ENCODE measurements around the gene SOX3. TPM values are rescaled to one million over a fixed set of nuclear protein-coding genes. Genes with fewer than 3 reads are reported as not detected.

Gene SOX3
- total and polyA plus RNA-seq, 2 of the 13 experiments (the other 11 are each of a cell fraction or from before 2014, with no cell fraction given): not detected

DNA sequence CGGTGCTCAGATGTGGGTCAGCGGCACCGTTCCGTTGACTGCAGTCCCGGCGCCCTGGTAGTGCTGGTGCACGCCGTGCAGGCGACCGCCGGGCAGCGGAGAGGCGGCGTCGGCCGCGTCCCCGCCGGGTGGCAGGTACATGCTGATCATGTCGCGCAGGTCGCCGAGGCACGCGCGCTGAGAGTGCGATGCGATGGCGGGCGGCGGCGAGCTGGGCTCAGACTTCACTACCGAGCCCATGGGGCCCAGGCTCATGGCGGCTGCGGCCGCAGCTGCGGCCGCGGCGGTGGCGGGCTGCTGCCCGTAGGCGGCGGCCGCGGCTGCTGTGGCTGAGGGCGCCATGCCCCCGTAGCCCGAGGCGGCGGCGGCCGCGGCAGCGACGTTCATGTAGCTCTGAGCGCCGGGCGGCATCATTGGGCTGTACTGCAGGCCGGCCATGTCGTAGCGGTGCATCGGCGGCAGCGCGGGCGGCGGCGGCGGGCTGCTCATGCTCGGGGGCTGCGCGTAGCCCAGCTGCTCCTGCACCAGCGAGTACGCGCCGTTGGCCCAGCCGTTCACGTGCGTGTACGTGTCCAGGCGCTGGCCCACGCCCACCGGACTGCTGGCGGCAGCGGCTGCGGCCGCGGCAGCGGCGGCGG lies 1.0 kb downstream of the SOX3 start:
- no peak overlapping the region for H2AFZ ChIP-seq (ENCODE audit: low read length)
- H3K4me2 ChIP-seq (ENCODE audit: low read depth, low read length): no peak overlapping the region
- no peaks in the 10 kb centered on the region for H4K20me1 ChIP-seq (ENCODE audit: insufficient read depth, low read length)
- no peak overlapping the region for H3K27ac ChIP-seq (ENCODE audit: extremely low read length, insufficient read depth, low read length)
- no TSS peak for BruUV-seq (replicated peaks)
- no peak overlapping the region for H3K9ac ChIP-seq (ENCODE audit: insufficient read depth, low read depth, low read length)
- no peaks in the 10 kb centered on the region for H3K4me1 ChIP-seq (ENCODE audit: insufficient read depth, low read length)
- FAIRE-seq (no peak), ATAC-seq (no peak), DNase-seq (ENCODE audit: low spot score) (no peak)
- WGBS (ENCODE audit: low lambda C conversion rate): no CpG with 5 or more reads among the region's 92 CpGs
- ChIA-PET POLR2A (no interaction called here), CTCF (ENCODE audit: low intra/inter-chr PET ratio, low total read pairs) (no interaction called here)
- intact Hi-C loops (cut with micrococcal nuclease; ENCODE audit: unreplicated experiment) (no loop called here), in situ Hi-C loops (cut with HindIII; ENCODE audit: extremely low pct_ligation_motif_present, low pct_unique_long_range_greater_than_20kb) (no loop called here)
- no peaks in the 10 kb centered on the region for H3K9me3 ChIP-seq (ENCODE audit: low read length)
- H3K4me3 ChIP-seq (replicated peaks in 1 of 3; ENCODE audit: insufficient read depth in 1 of 3, low read depth in 2 of 3, low read length in 3 of 3): no peak overlapping the region
- H3K79me2 ChIP-seq (ENCODE audit: insufficient read depth, low read length): no peaks in the 10 kb centered on the region
- TF ChIP-seq SYNCRIP (IDR thresholded peaks at IDR 0.05; ENCODE audit: insufficient read depth, low read depth, low read length): no peak
- no peak for TF ChIP-seq ZNF251 (CRISPR knock-in tag; IDR thresholded peaks at IDR 0.05)
- no peak for TF ChIP-seq ZNF138 (CRISPR knock-in tag; IDR thresholded peaks at IDR 0.05; ENCODE audit: low read depth)
- TF ChIP-seq, protein P1, sequence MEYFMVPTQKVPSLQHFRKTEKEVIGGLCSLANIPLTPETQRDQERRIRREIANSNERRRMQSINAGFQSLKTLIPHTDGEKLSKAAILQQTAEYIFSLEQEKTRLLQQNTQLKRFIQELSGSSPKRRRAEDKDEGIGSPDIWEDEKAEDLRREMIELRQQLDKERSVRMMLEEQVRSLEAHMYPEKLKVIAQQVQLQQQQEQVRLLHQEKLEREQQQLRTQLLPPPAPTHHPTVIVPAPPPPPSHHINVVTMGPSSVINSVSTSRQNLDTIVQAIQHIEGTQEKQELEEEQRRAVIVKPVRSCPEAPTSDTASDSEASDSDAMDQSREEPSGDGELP (IDR thresholded peaks at IDR 0.05; ENCODE audit: borderline replicate concordance, low read depth): no peak
- TF ChIP-seq, protein P2, sequence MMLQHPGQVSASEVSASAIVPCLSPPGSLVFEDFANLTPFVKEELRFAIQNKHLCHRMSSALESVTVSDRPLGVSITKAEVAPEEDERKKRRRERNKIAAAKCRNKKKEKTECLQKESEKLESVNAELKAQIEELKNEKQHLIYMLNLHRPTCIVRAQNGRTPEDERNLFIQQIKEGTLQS (CRISPR knock-in tag; IDR thresholded peaks at IDR 0.05): no peak
- H3K27me3 ChIP-seq (ENCODE audit: control insufficient read depth in 1 of 2, insufficient read depth in 2 of 2, low read length in 2 of 2): no peaks in the 10 kb centered on the region; a peak in 2 of 5 replicates
- no peaks in the 10 kb centered on the region for H3K36me3 ChIP-seq (replicated peaks in 1 of 2; ENCODE audit: control insufficient read depth in 1 of 2, insufficient read depth in 2 of 2, low read length in 2 of 2)

DNA sequence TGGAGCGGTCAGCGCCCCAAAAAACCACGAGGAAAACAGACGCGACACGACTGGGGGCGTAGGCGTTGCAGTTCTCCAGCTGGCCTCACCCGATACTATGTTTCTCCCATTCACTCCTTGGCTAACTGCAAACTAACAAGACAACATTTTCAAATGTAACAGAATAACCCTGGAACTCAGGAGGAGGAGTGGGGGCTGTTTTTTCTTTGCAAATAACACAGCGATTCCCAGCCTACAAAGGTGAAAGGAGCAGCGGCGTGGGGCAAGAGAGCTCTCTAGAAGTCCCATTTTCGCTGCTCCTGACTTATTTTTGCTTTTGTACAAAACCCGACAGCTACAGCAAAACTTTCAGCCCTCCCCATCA lies 1.6 kb downstream of the SOX3 start:
- Histone ChIP-seq H3K9me3 (ENCODE audit: low read length) (no peaks in the 10 kb centered on the region), H3K36me3 (replicated peaks in 1 of 2; ENCODE audit: control insufficient read depth in 1 of 2, insufficient read depth in 2 of 2, low read length in 2 of 2) (no peaks in the 10 kb centered on the region), H3K27me3 (ENCODE audit: control insufficient read depth in 1 of 2, insufficient read depth in 2 of 2, low read length in 2 of 2) (no peaks in the 10 kb centered on the region; a peak in 2 of 5 replicates), H3K9ac (ENCODE audit: insufficient read depth, low read depth, low read length) (no peak overlapping the region), H3K4me3 (replicated peaks in 1 of 3; ENCODE audit: insufficient read depth in 1 of 3, low read depth in 2 of 3, low read length in 3 of 3) (no peak overlapping the region), H2AFZ (ENCODE audit: low read length) (no peak overlapping the region), H3K27ac (ENCODE audit: extremely low read length, insufficient read depth, low read length) (no peak overlapping the region), H3K4me1 (ENCODE audit: insufficient read depth, low read length) (no peaks in the 10 kb centered on the region), H3K79me2 (ENCODE audit: insufficient read depth, low read length) (no peaks in the 10 kb centered on the region), H3K4me2 (ENCODE audit: low read depth, low read length) (no peak overlapping the region), H4K20me1 (ENCODE audit: insufficient read depth, low read length) (no peaks in the 10 kb centered on the region)
- in situ Hi-C loops (cut with HindIII; ENCODE audit: extremely low pct_ligation_motif_present, low pct_unique_long_range_greater_than_20kb): no loop called here
- CTCF ChIA-PET (ENCODE audit: low intra/inter-chr PET ratio, low total read pairs): no interaction called here
- no peak for FAIRE-seq
- no peak for DNase-seq (ENCODE audit: low spot score)
- BruUV-seq (replicated peaks): no TSS peak
- WGBS (ENCODE audit: low lambda C conversion rate): 67% methylated on average over 6 of the region's 14 CpGs
- POLR2A ChIA-PET: no interaction called here
- no peak for ATAC-seq
- intact Hi-C loops (cut with micrococcal nuclease; ENCODE audit: unreplicated experiment): no loop called here
- no peak for TF ChIP-seq ZNF720 (CRISPR knock-in tag; IDR thresholded peaks at IDR 0.05)
- TF ChIP-seq ZNF563 (CRISPR knock-in tag; IDR thresholded peaks at IDR 0.05): no peak
- no peak for TF ChIP-seq TSC22D2 (CRISPR knock-in tag; IDR thresholded peaks at IDR 0.05; ENCODE audit: borderline replicate concordance)
- TF ChIP-seq, protein P3, sequence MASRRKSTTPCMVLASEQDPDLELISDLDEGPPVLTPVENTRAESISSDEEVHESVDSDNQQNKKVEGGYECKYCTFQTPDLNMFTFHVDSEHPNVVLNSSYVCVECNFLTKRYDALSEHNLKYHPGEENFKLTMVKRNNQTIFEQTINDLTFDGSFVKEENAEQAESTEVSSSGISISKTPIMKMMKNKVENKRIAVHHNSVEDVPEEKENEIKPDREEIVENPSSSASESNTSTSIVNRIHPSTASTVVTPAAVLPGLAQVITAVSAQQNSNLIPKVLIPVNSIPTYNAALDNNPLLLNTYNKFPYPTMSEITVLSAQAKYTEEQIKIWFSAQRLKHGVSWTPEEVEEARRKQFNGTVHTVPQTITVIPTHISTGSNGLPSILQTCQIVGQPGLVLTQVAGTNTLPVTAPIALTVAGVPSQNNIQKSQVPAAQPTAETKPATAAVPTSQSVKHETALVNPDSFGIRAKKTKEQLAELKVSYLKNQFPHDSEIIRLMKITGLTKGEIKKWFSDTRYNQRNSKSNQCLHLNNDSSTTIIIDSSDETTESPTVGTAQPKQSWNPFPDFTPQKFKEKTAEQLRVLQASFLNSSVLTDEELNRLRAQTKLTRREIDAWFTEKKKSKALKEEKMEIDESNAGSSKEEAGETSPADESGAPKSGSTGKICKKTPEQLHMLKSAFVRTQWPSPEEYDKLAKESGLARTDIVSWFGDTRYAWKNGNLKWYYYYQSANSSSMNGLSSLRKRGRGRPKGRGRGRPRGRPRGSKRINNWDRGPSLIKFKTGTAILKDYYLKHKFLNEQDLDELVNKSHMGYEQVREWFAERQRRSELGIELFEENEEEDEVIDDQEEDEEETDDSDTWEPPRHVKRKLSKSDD (CRISPR knock-in tag; IDR thresholded peaks at IDR 0.05; ENCODE audit: low read depth): no peak
- no peak for TF ChIP-seq ZNF484 (CRISPR knock-in tag; IDR thresholded peaks at IDR 0.05; ENCODE audit: borderline replicate concordance, low read depth)
- no peak for TF ChIP-seq KDM1A (CRISPR knock-in tag; IDR thresholded peaks at IDR 0.05)
- TF ChIP-seq ISX (CRISPR knock-in tag; conservative IDR thresholded peaks at IDR 0.05): no peak
- TF ChIP-seq SRF (IDR thresholded peaks at IDR 0.05; ENCODE audit: low read depth, low read length): no peak
- no peak for TF ChIP-seq ZNF121 (CRISPR knock-in tag; IDR thresholded peaks at IDR 0.05)
- TF ChIP-seq HDAC6 (IDR thresholded peaks at IDR 0.05; ENCODE audit: low read depth, low read length): no peak
